ENCODE results near the gene QTRT2. TPM values are rescaled to one million over a fixed set of nuclear protein-coding genes. Genes with fewer than 3 reads are reported as not detected.

QTRT2 gene
- total RNA-seq, 1 donor from 2014 or later, result 23.9 TPM

GRCh38 chr3:114132500-114132899 lies 76.0 kb downstream of the QTRT2 start:
- Mint-ChIP-seq H3K27me3 (ENCODE audit: unreplicated experiment) (no peaks in the 10 kb centered on the region), H3K36me3 (ENCODE audit: low read depth, unreplicated experiment) (no peaks in the 10 kb centered on the region), H3K4me3 (ENCODE audit: unreplicated experiment) (no peak overlapping the region), H3K4me1 (ENCODE audit: unreplicated experiment) (no peaks in the 10 kb centered on the region), H3K27ac (ENCODE audit: unreplicated experiment) (no peak overlapping the region), H3K9me3 (ENCODE audit: unreplicated experiment) (no peaks in the 10 kb centered on the region)
- TF ChIP-seq CTCF (IDR thresholded peaks at IDR 0.05; ENCODE audit: unreplicated experiment), result no peak
- DNase-seq (ENCODE audit: low spot score), result no peak

- DNase-seq (ENCODE audit: low spot score), result no peak
- no peak for TF ChIP-seq CTCF (IDR thresholded peaks at IDR 0.05; ENCODE audit: unreplicated experiment)
Measured at GRCh38 chr3:114133947-114134346, 77.4 kb downstream of the QTRT2 start.

More at GRCh38 chr3:114133947-114134346, 77.4 kb downstream of the QTRT2 start:
- Mint-ChIP-seq H3K27me3 (ENCODE audit: unreplicated experiment) (no peaks in the 10 kb centered on the region), H3K4me1 (ENCODE audit: unreplicated experiment) (no peaks in the 10 kb centered on the region), H3K36me3 (ENCODE audit: low read depth, unreplicated experiment) (no peaks in the 10 kb centered on the region), H3K4me3 (ENCODE audit: unreplicated experiment) (no peak overlapping the region), H3K27ac (ENCODE audit: unreplicated experiment) (no peak overlapping the region), H3K9me3 (ENCODE audit: unreplicated experiment) (no peaks in the 10 kb centered on the region)

Other genes starting within 250 kb of the QTRT2 start
- gene GRAMD1C, start 217.9 kb upstream of the QTRT2 start, total RNA-seq (ENCODE audit: unreplicated experiment), result 21.7 TPM
- gene ZDHHC23, start 108.7 kb upstream of the QTRT2 start, total RNA-seq (ENCODE audit: unreplicated experiment), result 26.3 TPM
- gene CCDC191, start 211 bp upstream of the QTRT2 start, total RNA-seq (ENCODE audit: unreplicated experiment), result 4.0 TPM
- not detected for gene DRD3, start 122.3 kb downstream of the QTRT2 start, total RNA-seq (ENCODE audit: unreplicated experiment)
- gene ZNF80, start 180.8 kb downstream of the QTRT2 start, total RNA-seq (ENCODE audit: unreplicated experiment), result not detected
- gene TIGIT, start 237.3 kb downstream of the QTRT2 start, total RNA-seq (ENCODE audit: unreplicated experiment), result not detected